HepG2 (cell line): ENCODE data around the gene ZC3H18. TPM values are rescaled to one million over a fixed set of nuclear protein-coding genes. Genes with fewer than 3 reads are reported as not detected.

Experiments
- ARNT ChIP-seq: fragments of 450-650 bp; IDR thresholded peaks from 2 replicates; pipeline ENCODE4 v1.6.1; 2017
- CCAR2 ChIP-seq: fragments of 200-400 bp; formaldehyde crosslinking; optimal IDR thresholded peaks from 2 replicates; pipeline ENCODE3; 2018; ENCODE audit warnings: low read depth, mild to moderate bottlenecking, low read length, moderate library complexity
- CEBPZ ChIP-seq: IDR thresholded peaks from 2 replicates; pipeline ENCODE4 v1.6.1; 2012; ENCODE audit warnings: low read length, improper control_type of control experiment
- DZIP1 ChIP-seq: sonication (generic); formaldehyde crosslinking; IDR thresholded peaks from 2 replicates; pipeline ENCODE4 v1.5.0; 2020; ENCODE audit warnings: mild to moderate bottlenecking, missing genetic modification reagents
- E2F2 ChIP-seq: sonication (generic); formaldehyde crosslinking; IDR thresholded peaks from 2 replicates; pipeline ENCODE4 v1.4.0; 2020; ENCODE audit warnings: missing genetic modification reagents, borderline replicate concordance
- GABPB1 ChIP-seq: IDR thresholded peaks from 2 replicates; pipeline ENCODE4 v1.6.1; 2016; ENCODE audit warnings: mild to moderate bottlenecking, missing genetic modification reagents, moderate library complexity, missing compliant biosample characterization
- HIVEP1 ChIP-seq: sonication (generic); formaldehyde crosslinking; IDR thresholded peaks from 2 replicates; pipeline ENCODE4 v1.4.0; 2020; ENCODE audit warnings: mild to moderate bottlenecking, missing genetic modification reagents
- HMG20B ChIP-seq: conservative IDR thresholded peaks from 2 replicates; pipeline ENCODE4 v1.6.1; 2016; ENCODE audit warnings: missing genetic modification reagents, missing compliant biosample characterization
- HMGXB3 ChIP-seq: sonication (generic); formaldehyde crosslinking; IDR thresholded peaks from 2 replicates; pipeline ENCODE4 v1.4.0; 2020; ENCODE audit warnings: missing genetic modification reagents, borderline replicate concordance
- HOXA9 ChIP-seq: sonication (generic); formaldehyde crosslinking; IDR thresholded peaks from 2 replicates; pipeline ENCODE4 v1.8.1; 2022; ENCODE audit warnings: missing genetic modification reagents, mild to moderate bottlenecking, moderate library complexity, borderline replicate concordance
- SP1 ChIP-seq, 2 experiments: fragments of 450-650 bp in 1 of 2; sonication (generic) in 1 of 2; formaldehyde crosslinking in 1 of 2; IDR thresholded peaks; 2 replicates each; pipeline versions ENCODE4 v1.4.0 to v1.6.1; 2016 to 2020; ENCODE audit warnings: missing genetic modification reagents in 1 of 2
- THAP7 ChIP-seq: sonication (generic); formaldehyde crosslinking; IDR thresholded peaks from 2 replicates; pipeline ENCODE4 v1.8.1; 2023; ENCODE audit warnings: mild to moderate bottlenecking, missing genetic modification reagents
- ZBTB7B ChIP-seq: sonication (generic); formaldehyde crosslinking; IDR thresholded peaks from 2 replicates; pipeline ENCODE4 v1.4.0; 2020; ENCODE audit warnings: missing genetic modification reagents
- ZFP36L2 ChIP-seq: sonication (generic); formaldehyde crosslinking; IDR thresholded peaks from 2 replicates; pipeline ENCODE4 v1.4.0; 2020; ENCODE audit warnings: missing genetic modification reagents
- ZFP90 ChIP-seq: sonication (generic); formaldehyde crosslinking; IDR thresholded peaks from 2 replicates; pipeline ENCODE4 v1.8.0; 2022; ENCODE audit warnings: missing genetic modification reagents, mild to moderate bottlenecking, inconsistent platforms, borderline replicate concordance
- ZNF260 ChIP-seq: sonication (generic); formaldehyde crosslinking; IDR thresholded peaks from 2 replicates; pipeline ENCODE4 v1.4.0; 2020; ENCODE audit warnings: missing genetic modification reagents, low read depth, mild to moderate bottlenecking, borderline replicate concordance
- ZNF367 ChIP-seq: sonication (generic); formaldehyde crosslinking; IDR thresholded peaks from 2 replicates; pipeline ENCODE4 v1.4.0; 2020; ENCODE audit warnings: missing genetic modification reagents, borderline replicate concordance
- ZNF879 ChIP-seq: sonication (generic); formaldehyde crosslinking; IDR thresholded peaks from 2 replicates; pipeline ENCODE4 v1.8.1; 2023; ENCODE audit warnings: missing genetic modification reagents
- polyA plus RNA-seq, 8 experiments: library from polyadenylated mRNA; depleted of rRNA in 3 of 8; stranded (reverse) in 7 of 8; unstranded in 1 of 8; fragments of >200 nt; fragmentation: Illumina TruSeq in 4 of 8; extraction: Trizol in 4 of 8; gene quantifications; 2 replicates each; pipeline versions ENCODE4 v1.2.1 to v1.2.3, GENCODE V29; 2011 to 2016; ENCODE audit warnings: low read depth in 4 of 8, missing spikeins in 1 of 8, mixed read lengths in 1 of 8; ENCODE audit not compliant: insufficient read depth in 1 of 8
- total RNA-seq, 5 experiments: library from RNA; depleted of rRNA; stranded (reverse); fragments of >200 nt; fragmentation: Illumina TruSeq; extraction: Trizol; gene quantifications; 2 replicates each; pipeline ENCODE4 v1.2.3, GENCODE V29; 2016; ENCODE audit warnings: low read depth in 1 of 5

The ZC3H18 gene
- total and polyA plus RNA-seq, 2 of the 13 experiments (the other 11 are each of a cell fraction or from before 2014, with no cell fraction given) = 11.2 to 27.4 TPM

- TF ChIP-seq ZNF260 (no peak), SP1 (IDR thresholded peaks at IDR 0.05) (no peak), SP1 (CRISPR knock-in tag; IDR thresholded peaks at IDR 0.05) (no peak), HOXA9 (CRISPR knock-in tag) (0 out of 2 replicates have a peak, but pooled peaks have one; percentile 48), HIVEP1 (CRISPR knock-in tag) (no peak), THAP7 (CRISPR knock-in tag) (no peak), ZFP36L2 (CRISPR knock-in tag) (no peak), ZFP90 (CRISPR knock-in tag) (no peak), HMG20B (CRISPR knock-in tag) (no peak), HMGXB3 (CRISPR knock-in tag) (0 out of 2 replicates have a peak, but pooled peaks have one; percentile 9), ZNF879 (CRISPR knock-in tag) (no peak), ARNT (no peak), E2F2 (CRISPR knock-in tag) (no peak), GABPB1 (CRISPR knock-in tag) (no peak), DZIP1 (no peak), ZNF367 (no peak), ZBTB7B (CRISPR knock-in tag) (no peak), CCAR2 (no peak), CEBPZ (no peak)
These were observed 604 bp upstream of the ZC3H18 start (continued) for GRCh38 chr16:88569614-88569984.
